HG02623 (cell line): Measurements from ENCODE around the gene HTD2.

Source experiments
- ATAC-seq: cut with Tn5 transposase; IDR thresholded peaks from one replicate; pipeline ENCODE4 v1.9.1; 2021; ENCODE audit warnings: moderate library complexity; ENCODE audit not compliant: unreplicated experiment

Gene HTD2

DNA sequence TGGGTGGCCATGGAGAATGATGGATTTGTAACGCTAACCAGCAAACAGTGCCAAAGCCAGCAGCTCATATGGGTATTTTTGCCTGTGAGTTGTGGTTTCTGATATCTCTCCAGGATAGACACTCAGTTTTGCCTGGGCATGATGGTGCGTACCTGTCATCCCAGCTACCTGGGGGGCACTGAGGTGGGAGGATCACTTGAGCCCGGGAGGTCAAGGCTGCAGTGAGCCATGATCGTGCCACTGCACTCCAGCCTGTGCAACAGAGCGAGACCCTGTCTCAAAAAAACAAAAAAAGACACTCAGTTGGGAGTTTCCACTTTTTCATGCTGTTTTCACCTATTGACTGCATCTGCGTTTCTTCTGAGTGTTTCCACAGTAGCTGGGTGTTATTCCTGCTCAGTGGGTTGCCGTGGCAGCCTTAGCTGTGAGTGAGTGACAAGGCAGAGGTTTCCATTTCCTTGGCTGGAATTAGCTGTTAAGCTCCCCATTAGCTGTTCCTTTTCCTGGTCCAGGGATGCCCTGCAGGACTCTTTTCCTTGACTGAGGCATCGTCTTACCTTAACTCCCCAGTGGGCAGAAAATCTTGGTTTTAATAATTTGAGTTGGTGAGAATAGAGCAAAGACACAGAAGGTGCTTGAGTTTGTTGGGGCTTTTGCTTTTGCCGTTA, 14.5 kb upstream of the HTD2 start:
- ATAC-seq: no peak

DNA sequence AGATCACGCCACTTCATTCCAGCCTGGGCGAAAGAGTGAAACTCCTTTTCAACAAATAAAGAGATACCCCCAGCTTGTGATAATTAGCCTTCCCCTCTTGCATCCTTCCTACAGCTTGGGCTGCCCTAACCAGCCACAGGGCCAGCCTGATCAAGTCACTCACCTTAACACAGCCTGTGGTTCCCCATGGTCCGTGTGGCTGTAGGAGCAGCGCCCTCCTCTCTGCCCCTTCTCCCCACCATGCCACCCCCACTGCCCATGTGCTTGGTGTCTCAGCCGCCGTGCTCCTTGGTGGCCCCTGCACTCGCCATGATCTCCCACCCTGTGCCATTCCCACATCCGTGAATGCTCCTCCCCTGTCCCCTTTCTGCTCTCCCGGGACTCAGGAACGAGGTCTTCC, 13.5 kb upstream of the HTD2 start:
- ATAC-seq: no peak

DNA sequence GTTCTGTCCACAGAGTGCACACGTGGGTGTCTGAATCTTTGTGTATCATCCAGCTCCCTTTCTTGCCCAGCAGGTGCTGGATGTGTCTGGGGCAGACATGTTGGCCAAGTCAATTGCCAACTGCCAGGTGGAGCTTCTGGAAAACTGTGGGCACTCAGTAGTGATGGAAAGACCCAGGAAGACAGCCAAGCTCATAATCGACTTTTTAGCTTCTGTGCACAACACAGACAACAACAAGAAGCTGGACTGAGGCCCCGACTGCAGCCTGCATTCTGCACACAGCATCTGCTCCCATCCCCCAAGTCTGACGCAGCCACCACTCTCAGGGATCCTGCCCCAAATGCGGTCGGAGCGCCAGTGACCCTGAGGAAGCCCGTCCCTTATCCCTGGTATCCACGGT, 12.8 kb upstream of the HTD2 start:
- ATAC-seq: no peak

DNA sequence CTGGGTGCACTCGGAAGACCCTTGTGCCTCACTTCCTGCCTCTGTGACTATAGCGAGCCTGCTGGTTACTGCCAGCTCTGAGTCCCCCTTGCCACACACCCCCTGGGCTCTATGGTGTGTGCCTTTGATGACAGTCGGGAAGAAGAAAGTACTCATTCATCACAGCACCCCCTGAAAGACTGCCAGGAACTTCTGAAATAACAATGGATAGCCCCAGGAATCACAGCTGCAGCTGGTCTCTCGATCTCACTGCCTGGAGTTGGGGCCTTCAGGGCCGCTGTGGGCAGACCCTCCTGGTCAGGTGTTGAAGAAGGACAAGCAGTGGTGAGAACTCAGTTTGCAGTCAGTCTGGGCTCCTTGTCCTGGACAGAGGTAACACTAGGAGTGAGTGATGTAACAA, 10.1 kb upstream of the HTD2 start:
- ATAC-seq: no peak

DNA sequence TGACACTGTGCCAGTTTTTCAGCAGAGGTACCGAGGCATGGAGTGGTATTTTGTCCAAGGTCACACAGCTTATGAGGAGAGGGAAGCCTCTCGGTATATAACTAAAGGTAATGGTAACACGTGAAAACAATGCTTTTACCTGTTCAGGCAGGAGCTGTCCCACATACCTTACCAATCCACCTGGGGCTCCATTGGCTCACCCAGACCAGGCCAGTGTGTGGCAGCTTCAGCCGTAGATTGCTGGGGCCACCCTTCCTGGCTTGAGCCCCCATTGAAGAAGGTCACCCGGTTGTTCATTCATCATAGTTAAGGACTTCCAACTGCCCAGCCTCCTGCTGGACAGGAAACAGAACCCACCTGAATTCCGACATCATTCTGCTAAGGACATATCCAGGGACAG, 9.5 kb upstream of the HTD2 start:
- ATAC-seq: no peak

DNA sequence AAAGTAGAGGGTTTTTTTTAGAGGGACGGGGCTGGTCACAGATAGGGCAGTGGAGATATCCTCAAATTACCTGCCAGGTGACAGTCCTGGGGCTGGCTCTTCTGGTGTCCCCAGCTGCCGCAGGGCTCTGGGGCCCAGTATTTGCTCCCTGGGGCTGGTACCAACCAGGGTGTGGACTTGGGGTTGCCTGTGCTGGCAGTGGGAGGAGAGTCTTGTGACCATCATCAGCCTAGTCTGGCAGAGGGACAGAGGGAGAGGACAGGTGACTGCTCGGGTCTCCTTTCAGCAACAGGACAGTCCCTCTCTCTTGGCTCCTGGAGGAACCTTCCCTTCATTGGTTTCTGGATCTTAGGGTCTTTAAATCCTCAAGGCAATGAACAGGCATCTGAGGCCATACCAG, 8.1 kb upstream of the HTD2 start:
- ATAC-seq: no peak

DNA sequence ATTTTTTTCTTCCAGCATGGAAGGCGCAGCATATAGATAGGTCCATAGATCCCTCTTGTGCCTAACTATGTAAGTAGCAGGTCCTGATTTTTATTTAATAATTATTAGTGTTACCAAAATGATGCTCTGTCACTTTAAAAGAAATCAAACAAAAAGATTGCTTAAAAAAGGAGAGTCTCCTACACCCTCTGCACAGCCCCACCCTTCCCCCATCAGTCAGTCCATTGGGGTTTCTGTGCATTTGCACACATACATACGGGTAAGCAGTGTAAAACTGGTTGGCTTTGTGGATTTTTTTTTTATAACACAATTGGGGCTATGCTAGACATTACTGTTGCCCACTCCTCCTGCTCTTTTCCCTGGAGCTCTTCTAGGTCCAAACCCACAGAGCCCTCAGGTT, 7.2 kb upstream of the HTD2 start:
- no peak for ATAC-seq

DNA sequence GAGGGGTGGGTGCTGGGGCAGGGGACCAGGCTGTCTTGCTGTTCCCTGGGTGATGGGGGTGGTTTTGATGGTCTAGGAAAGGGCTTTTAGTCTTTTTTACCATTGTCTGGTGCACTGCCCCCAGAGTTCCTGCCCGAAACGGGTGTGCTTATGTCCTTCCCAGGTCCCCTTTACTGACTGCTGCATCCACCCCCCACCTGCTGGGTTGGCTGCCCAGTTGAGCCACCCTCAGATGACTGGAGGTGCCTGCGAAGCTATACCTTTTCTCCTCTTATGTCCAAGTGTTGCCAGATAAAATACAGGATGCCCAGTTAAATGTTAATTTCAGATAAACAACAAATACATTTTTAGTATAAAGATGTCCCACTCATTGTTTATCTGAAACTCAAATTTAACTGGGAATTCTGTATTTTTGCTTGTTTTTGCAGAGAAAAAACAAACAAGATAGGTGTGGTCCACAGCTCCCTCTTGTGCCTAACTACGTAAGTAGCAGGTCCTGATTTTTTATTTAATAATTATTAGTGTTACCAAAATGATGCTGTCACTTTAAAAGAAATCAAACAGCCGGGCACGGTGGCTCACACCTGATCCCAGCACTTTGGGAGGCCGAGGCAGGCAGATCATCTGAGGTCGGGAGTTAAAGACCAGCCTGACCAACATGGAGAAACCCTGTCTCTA, 6.3 kb upstream of the HTD2 start:
- ATAC-seq: no peak

DNA sequence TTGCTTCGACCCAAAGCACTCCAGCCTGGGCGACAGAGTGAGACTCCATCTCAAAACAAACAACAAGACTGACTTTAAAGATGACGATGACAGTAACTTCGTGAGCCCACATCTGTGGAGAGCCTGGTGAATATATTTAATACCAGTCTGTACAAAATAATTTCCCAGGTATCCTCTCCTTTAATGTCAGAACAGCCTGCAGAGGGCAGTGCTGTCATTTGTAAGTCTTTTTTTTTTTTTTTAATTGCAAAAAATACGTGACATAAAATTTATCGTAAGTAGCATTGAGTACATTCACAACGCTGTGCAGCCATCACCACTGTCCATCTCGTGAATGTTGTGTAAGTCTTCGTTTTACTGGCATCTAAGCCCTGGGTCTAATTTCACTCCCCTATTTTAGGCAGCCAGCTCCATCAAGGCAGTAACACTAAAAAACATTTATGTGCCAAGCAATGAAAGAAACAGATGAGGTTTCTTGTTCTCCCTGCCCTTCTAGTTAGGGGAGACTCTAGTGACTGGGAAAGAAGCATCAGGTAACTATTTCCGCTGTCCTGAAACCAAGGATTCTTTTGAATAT, 1.4 kb downstream of the HTD2 start:
- no peak for ATAC-seq

DNA sequence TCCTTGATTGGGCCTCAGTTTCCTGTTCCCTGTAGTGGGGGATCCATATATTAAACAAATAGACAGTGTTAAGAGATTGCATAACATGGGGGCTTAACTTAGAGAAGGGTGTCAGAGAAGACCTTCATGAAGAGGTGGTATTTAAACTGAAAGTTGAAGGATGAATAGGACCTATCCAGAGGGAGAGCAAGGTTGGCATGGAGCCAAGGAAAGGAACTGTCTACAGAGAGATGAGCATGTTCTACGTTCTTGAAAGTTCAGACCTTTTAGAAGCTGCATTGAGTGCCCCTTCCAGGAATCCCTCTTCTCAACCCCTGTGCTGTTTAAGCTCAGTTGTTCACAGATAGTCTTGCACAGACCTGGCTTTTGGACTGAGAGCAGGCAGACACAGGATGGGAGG, 2.4 kb downstream of the HTD2 start:
- no peak for ATAC-seq

DNA sequence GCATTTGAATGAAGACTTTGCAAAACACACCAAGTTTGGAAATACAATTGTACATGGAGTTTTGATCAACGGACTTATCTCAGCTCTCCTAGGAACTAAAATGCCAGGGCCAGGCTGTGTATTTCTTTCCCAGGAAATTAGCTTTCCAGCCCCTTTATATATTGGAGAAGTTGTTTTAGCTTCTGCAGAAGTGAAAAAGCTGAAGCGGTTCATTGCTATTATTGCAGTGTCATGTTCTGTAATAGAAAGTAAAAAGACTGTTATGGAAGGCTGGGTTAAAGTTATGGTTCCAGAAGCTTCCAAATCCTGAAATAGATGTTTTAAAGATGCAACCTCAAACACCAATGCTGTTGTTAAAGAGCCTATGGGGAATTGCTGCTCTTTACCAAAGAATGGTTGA, 11.5 kb downstream of the HTD2 start:
- no peak for ATAC-seq

DNA sequence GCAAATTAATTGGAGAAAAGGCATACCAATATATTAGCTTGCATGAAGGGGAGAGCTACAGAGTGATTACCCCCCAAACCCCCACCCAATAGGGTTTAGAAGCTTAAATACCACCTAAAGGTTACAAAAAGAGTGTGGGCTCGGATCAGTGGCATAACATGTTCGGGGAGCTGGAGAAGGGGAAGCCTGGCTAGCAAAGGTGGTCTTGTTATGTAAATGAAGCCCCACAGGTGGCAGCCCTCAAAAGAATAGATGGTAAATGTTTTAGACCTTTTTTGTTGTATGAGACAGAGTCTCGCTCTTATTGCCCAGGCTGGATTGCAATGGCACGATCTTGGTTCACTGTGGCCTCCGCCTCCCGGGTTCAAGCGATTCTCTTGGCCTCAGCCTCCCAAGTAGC, 15.5 kb downstream of the HTD2 start:
- ATAC-seq: no peak

DNA sequence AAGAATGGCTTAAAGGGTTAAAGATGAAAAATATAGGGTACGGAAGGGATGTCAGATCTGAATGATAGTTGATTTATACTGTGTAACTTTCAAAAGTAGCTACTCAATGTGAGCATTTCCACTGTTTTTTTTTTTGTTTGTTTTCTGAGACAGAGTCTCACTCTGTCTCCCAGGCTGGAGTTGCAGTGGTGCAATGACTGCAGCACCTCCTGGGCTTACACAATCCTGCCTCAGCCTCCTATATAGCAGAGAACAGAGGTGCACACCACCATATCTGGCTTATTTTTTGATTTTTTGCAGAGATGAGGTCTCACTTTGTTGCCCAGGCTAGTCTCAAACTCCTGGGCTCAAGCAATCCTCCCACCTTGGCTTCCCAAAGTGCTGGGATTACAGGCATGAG, 16.5 kb downstream of the HTD2 start:
- ATAC-seq: no peak

DNA sequence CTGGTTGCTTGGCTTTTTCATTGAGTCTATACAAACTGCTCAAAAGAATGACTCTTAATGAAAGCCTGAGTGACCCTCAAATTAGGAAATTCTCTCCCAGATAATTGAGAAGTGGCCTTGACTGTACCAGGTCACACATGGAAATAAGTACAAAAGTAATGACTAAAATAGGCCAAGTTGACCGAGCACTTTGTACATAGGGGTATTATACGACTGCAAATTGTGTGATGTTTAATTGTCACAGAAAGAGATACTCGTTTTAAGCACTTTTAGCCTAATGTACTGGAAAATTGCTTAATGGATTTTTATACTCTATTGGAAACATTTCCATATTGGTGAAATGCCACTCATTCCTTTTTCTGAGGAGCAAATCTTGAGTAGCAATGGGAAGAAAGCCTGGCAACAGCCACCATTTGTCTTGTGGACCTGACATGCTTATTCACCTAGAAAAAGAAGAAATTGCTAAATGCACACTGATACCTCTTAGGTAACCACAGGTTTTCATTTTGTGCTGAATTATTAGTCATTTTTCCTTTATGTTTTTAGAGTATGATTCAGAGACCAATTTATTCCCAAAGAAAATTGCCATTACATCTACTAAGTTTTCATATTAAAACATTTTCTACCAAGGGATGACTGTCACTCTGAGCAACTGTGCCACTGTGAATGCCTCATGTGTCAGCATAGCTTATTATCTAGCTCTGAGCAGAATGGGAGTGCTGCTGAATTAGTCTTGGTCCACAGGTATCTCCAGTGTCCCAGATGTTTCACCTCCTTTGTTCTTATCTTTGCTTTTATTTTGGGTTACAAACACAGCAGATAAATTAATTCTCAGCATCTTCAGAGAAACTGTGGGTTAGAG, 17.4 kb downstream of the HTD2 start:
- ATAC-seq: no peak

DNA sequence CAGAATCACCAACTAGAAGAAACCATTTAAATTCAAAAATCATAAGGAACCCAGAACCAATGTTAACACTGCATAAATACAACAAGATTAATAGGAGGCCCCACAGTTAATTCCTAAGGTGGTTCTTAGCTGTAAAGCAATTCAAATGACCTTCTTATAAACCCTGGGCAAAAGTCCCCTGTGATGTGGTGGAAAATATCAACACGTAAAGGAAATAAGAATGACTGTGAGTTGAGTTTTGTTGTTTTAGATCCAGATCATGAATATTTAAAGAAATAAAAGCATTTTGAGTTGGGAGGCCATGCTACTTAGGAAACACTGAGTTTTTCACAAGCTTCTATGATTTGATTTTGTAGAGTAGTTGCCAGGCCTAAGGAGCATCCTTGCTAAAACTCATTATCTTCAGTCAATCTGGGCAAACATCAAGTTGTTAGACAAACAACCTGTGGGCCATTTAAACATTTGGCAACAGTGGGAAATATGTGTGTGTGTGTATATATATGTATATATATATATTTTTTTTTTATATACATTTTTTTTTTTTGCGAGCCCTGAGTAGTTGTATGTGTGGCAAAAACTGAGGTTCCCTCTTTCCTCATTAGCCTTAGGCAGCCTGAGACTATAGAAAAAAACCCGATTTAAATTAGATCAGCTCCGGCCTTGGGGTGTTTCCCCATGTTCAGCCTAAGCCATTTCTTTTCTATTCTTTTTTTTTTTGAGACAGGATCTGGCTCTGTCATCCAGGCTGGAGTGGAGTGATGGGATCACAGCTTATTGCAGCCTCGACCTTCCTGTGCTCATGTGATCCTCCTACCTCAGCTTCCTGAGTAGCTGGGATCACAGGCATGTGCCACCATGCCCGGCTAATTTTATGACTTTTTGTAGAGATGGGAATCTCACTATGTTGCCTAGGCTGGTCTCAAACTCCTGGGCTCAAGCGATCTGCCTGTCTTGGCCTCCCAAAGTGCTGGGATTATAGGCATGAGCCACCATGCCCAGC, 18.4 kb downstream of the HTD2 start:
- ATAC-seq: no peak

DNA sequence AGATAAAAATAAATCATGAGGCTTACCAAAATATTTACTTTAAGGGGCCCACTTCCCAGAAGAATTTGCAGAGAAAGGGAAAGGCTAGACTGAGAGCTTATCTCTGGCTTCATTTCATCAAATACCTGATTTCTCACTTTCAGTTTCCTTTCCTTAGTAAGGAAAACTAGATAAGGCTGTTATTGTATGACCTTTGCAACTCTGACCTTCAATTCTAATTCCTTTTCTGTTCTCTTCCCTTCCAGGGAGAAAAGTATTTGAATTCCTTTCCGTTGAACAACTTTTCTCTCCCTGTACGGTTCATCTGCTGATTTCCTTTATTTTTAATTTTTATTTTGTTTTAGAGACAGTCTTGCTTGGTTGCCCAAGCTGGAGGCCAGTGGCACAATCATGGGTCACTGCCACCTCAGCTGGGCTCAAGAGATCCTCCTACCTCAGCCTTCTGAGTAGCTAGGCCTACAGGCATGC, 19.2 kb downstream of the HTD2 start:
- no peak for ATAC-seq

DNA sequence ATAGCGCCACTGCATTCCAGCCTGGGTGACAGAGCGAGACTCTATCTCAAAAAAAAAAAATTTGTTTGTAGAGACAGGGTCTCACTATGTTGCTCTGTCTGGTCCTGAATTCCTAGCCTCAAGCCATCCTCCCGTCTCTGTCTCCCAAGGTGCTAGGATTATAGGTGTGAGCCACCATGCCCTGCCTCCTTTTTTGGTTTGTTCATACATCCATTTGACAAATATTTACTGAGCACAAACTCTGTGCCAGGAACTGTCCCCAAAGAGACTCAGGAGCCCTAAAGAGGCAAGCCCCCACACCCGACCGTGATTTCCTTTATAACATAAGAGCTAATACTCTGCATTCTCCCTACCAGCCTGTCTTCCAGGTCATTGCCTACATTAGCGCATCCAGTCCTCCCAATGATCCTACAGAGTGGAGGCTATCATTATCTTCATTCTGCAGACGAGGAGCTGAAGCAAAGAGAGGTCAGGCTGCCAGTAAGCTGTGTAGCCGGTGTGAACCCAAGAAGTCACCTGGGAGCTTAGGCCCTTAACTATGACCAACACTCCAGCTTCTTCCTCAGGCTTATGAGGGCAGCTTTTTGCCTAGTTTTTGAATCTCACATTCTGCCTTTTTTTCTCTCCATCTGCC, 20.1 kb downstream of the HTD2 start:
- no peak for ATAC-seq

DNA sequence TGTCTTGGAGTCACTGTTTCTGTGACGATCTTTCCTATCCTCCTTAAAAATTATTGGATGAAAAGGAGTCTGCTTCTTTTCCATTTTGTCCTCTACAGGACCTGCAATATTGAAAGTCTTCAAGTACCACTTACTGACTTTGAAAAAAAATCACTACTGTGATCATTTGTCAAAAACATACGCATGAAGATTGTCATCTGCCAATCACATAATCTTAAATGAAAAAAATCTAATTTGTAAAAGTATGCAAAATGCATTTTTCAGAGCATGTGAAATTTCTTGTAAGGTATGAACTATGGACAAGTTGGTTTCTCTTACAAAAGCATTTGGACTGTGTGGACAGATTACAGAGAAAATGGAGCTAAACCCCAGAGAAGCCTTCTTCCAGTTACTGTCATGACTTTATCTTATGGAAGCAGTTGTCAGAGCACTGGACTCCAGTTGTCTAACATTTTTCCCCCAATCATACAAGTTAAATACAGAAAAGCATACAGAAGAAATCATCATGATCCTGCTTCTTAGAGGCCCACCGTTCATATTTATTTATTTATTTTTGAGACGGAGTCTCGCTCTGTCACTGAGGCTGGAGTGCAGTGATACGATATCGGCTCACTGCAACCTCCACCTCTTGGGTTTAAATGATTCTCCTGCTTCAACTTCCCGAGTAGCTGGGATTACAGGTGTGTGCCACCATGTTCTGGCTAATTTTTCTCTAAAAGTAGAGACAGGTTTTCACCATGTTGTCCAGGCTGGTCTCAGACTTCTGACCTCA, 23.0 kb downstream of the HTD2 start:
- no peak for ATAC-seq

DNA sequence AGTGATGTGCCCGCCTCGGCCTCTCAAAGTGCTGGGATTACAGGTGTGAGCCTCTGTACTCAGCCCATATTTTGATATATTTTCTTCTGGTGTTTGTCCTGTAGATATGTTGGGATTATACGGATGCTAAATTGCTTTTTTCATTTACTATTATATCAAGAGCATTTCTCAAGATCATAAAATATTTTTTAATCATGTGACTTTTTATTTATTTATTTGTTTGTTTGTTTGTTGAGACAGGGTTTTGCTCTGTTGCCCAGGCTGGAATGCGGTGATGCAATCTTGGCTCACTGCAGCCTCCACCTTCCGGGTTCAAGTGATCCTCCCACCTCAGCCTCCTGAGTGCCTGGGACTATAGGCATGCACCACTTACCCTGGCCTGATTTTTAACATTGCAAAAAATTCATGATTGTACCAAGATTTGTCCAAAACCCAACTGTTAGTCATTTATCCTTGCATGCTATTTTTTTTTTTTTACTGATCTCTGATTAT, 23.6 kb downstream of the HTD2 start:
- ATAC-seq: no peak
